Suppressor macrophage (primary cell): ENCODE data around the gene HSH2D.

ENCODE experiments used
- DNase-seq, 4 experiments: peaks; one replicate each; pipeline ENCODE4 v3.0.0-alpha.2; 2020 to 2022

The HSH2D gene

GRCh38 chr19:16119075-16119857, 24.2 kb upstream of the HSH2D start:
- peak; percentile 79 to 94 (median 88) for DNase-seq

- DNase-seq: no peak
These were observed 22.3 kb upstream of the HSH2D start for GRCh38 chr19:16121141-16121540.

GRCh38 chr19:16121967-16122366, 21.5 kb upstream of the HSH2D start:
- DNase-seq: no peak

- DNase-seq: no peak
These were observed 18.5 kb upstream of the HSH2D start for GRCh38 chr19:16124953-16125352.

GRCh38 chr19:16125737-16126495, 17.6 kb upstream of the HSH2D start:
- no peak for DNase-seq

- DNase-seq: no peak
These were observed 16.4 kb upstream of the HSH2D start for GRCh38 chr19:16127080-16127479.

GRCh38 chr19:16127776-16128371, 15.6 kb upstream of the HSH2D start:
- no peak for DNase-seq

- no peak for DNase-seq
These were observed 11.8 kb upstream of the HSH2D start for GRCh38 chr19:16131648-16132047.

GRCh38 chr19:16133818-16134217, 9.7 kb upstream of the HSH2D start:
- DNase-seq: no peak

- no peak for DNase-seq
These were observed 9.0 kb upstream of the HSH2D start for GRCh38 chr19:16134510-16134909.

- no peak for DNase-seq
These were observed 7.9 kb upstream of the HSH2D start for GRCh38 chr19:16135430-16136127.

- DNase-seq: no peak
These were observed 7.1 kb upstream of the HSH2D start for GRCh38 chr19:16136185-16136999.

GRCh38 chr19:16139752-16140151, 3.7 kb upstream of the HSH2D start:
- DNase-seq: no peak

GRCh38 chr19:16141043-16141442, 2.4 kb upstream of the HSH2D start:
- DNase-seq: peak in 2 of 4 experiments; percentile 18 to 27

GRCh38 chr19:16142032-16142580, 1.4 kb upstream of the HSH2D start:
- DNase-seq: peak; percentile 50 to 74 (median 72)

- no peak for DNase-seq
These were observed 714 bp downstream of the HSH2D start for GRCh38 chr19:16144216-16144581.

- peak in 1 of 4 experiments; percentile 30 for DNase-seq
These were observed 2.6 kb downstream of the HSH2D start for GRCh38 chr19:16146112-16146511.

GRCh38 chr19:16148443-16149229, 5.2 kb downstream of the HSH2D start:
- DNase-seq: no peak

GRCh38 chr19:16153582-16154336, 10.3 kb downstream of the HSH2D start:
- DNase-seq: no peak

GRCh38 chr19:16154557-16154956, 11.1 kb downstream of the HSH2D start:
- DNase-seq: no peak
